CD14-positive monocyte (primary cell): ENCODE data around the gene GALNT15. TPM values are rescaled to one million over a fixed set of nuclear protein-coding genes. Genes with fewer than 3 reads are reported as not detected.

Experiments
- DNase-seq, 3 donors: peaks; one replicate each; pipeline ENCODE4 v3.0.0-alpha.2; 2011 to 2022
- H2AFZ ChIP-seq: 2 replicates; pipeline ENCODE4 v1.6.0; 2012; ENCODE audit warnings: mild to moderate bottlenecking, low read depth, low read length, inconsistent platforms; ENCODE audit not compliant: insufficient read depth, poor library complexity, severe bottlenecking
- H3K27ac ChIP-seq, 2 donors: 1 replicate in 1 of 2; 2 replicates in 1 of 2; pipeline ENCODE4 v1.5.1; 2012 to 2013; ENCODE audit warnings: low read length in 2 of 2, control low read depth in 1 of 2, inconsistent platforms in 1 of 2, low read depth in 1 of 2, mild to moderate bottlenecking in 1 of 2
- H3K27me3 ChIP-seq, 2 donors: one replicate each; pipeline versions ENCODE4 v1.6.0 to v1.6.1; 2011 to 2013; ENCODE audit warnings: low read length in 2 of 2; ENCODE audit not compliant: control insufficient read depth in 2 of 2, insufficient read depth in 2 of 2
- H3K36me3 ChIP-seq, 2 donors: replicated peaks in 1 of 2; 1 replicate in 1 of 2; 2 replicates in 1 of 2; pipeline versions ENCODE4 v1.5.1 to v1.6.1; 2012 to 2013; ENCODE audit warnings: low read length in 2 of 2, control low read depth in 1 of 2, inconsistent platforms in 1 of 2, mild to moderate bottlenecking in 1 of 2; ENCODE audit not compliant: insufficient read depth in 2 of 2, control insufficient read depth in 1 of 2
- H3K4me1 ChIP-seq, 2 donors: 1 replicate in 1 of 2; 2 replicates in 1 of 2; pipeline versions ENCODE4 v1.5.1 to v1.6.1; 2012 to 2013; ENCODE audit warnings: low read length in 2 of 2, control low read depth in 1 of 2, inconsistent platforms in 1 of 2, mild to moderate bottlenecking in 1 of 2, moderate library complexity in 1 of 2; ENCODE audit not compliant: insufficient read depth in 2 of 2, control insufficient read depth in 1 of 2
- H3K4me2 ChIP-seq: replicated peaks from 2 replicates; pipeline ENCODE3; 2012; ENCODE audit warnings: low read length, moderate library complexity, mild to moderate bottlenecking; ENCODE audit not compliant: poor library complexity, severe bottlenecking; ENCODE audit errors: extremely low read depth
- H3K4me3 ChIP-seq, 3 experiments: fragments of 200-600 bp in 1 of 3; sonication (generic) in 1 of 3; replicated peaks in 1 of 3; 1 replicate in 2 of 3; 2 replicates in 1 of 3; pipeline ENCODE4 v1.5.1; 2011 to 2013; ENCODE audit warnings: low read length in 3 of 3, mild to moderate bottlenecking in 3 of 3, control low read depth in 2 of 3, low read depth in 2 of 3, inconsistent platforms in 1 of 3, moderate library complexity in 1 of 3
- H3K79me2 ChIP-seq: 2 replicates; pipeline ENCODE4 v1.6.0; 2012; ENCODE audit warnings: mild to moderate bottlenecking, control low read depth, inconsistent platforms, low read length, moderate library complexity; ENCODE audit not compliant: insufficient read depth
- H3K9ac ChIP-seq: 2 replicates; pipeline ENCODE4 v1.6.0; 2017; ENCODE audit warnings: low read length, mild to moderate bottlenecking; ENCODE audit not compliant: insufficient read depth, poor library complexity, severe bottlenecking
- H3K9me3 ChIP-seq, 2 donors: replicated peaks in 1 of 2; 1 replicate in 1 of 2; 2 replicates in 1 of 2; pipeline versions ENCODE4 v1.5.1 to v1.6.1; 2012 to 2013; ENCODE audit warnings: low read length in 2 of 2, control low read depth in 1 of 2; ENCODE audit not compliant: control insufficient read depth in 1 of 2, insufficient read depth in 1 of 2
- H4K20me1 ChIP-seq: 2 replicates; pipeline ENCODE4 v1.6.0; 2012; ENCODE audit warnings: mild to moderate bottlenecking, low read length, control low read depth, moderate library complexity; ENCODE audit not compliant: insufficient read depth
- H3K27ac Mint-ChIP-seq, 7 donors: one replicate each; pipeline ENCODE4 v1.8.0; 2020; ENCODE audit warnings: mild to moderate bottlenecking in 7 of 7, mixed read lengths in 7 of 7, moderate library complexity in 6 of 7, inconsistent platforms in 2 of 7
- H3K27me3 Mint-ChIP-seq, 3 donors: one replicate each; pipeline ENCODE4 v1.8.0; 2021 to 2022; ENCODE audit warnings: low read depth in 3 of 3, mild to moderate bottlenecking in 3 of 3, mixed read lengths in 3 of 3, moderate library complexity in 3 of 3, inconsistent platforms in 1 of 3
- H3K36me3 Mint-ChIP-seq, 2 donors: one replicate each; pipeline ENCODE4 v1.8.0; 2020; ENCODE audit warnings: mixed read lengths in 2 of 2, inconsistent platforms in 1 of 2, mild to moderate bottlenecking in 1 of 2
- H3K4me1 Mint-ChIP-seq: one replicate; pipeline ENCODE4 v1.8.0; 2020; ENCODE audit warnings: mild to moderate bottlenecking, mixed read lengths
- H3K4me3 Mint-ChIP-seq, 2 donors: one replicate each; pipeline ENCODE4 v1.8.0; 2020; ENCODE audit warnings: mild to moderate bottlenecking in 2 of 2, mixed read lengths in 2 of 2, moderate library complexity in 1 of 2
- H3K9me3 Mint-ChIP-seq, 7 donors: one replicate each; pipeline ENCODE4 v1.8.0; 2020 to 2022; ENCODE audit warnings: mixed read lengths in 7 of 7, mild to moderate bottlenecking in 6 of 7, moderate library complexity in 6 of 7, inconsistent platforms in 2 of 7
- CTCF ChIP-seq: fragments of 200-600 bp; IDR thresholded peaks from one replicate; pipeline ENCODE4 v1.8.0; 2022; ENCODE audit warnings: antibody characterized with exemption, mild to moderate bottlenecking
- WGBS: methylation state at CpG from one replicate; pipeline ENCODE4 v1.1.5; 2013; ENCODE audit warnings: missing lambda C conversion rate; ENCODE audit not compliant: insufficient coverage; 5-methylcytosine and 5-hydroxymethylcytosine counted together
- intact Hi-C, 2 donors: fragments of 100-400 bp; cut with micrococcal nuclease; formaldehyde crosslinking; loops; one replicate each; pipeline versions ENCODE4 v1.15.0 to v1.15.1; 2023
- polyA plus RNA-seq, 3 donors: library from polyadenylated mRNA; depleted of rRNA in 1 of 3; unstranded in 2 of 3; stranded (reverse) in 1 of 3; fragments of 300-500 nt in 2 of 3; fragments of >200 nt in 1 of 3; fragmentation: Illumina TruSeq in 2 of 3; gene quantifications; 1 replicate in 2 of 3; 2 replicates in 1 of 3; pipeline ENCODE4 v1.2.3, GENCODE V29; 2012 to 2021

GALNT15 gene
- polyA plus RNA-seq, 3 donors = not detected

- H3K27me3 Mint-ChIP-seq = no peaks in the 10 kb centered on the region
- Histone ChIP-seq H3K9ac (no peak overlapping the region), H3K4me2 (no peak overlapping the region), H3K4me3 (no peak overlapping the region), H3K27ac (no peak overlapping the region), H4K20me1 (no peaks in the 10 kb centered on the region), H2AFZ (no peak overlapping the region), H3K9me3 (no peaks in the 10 kb centered on the region), H3K79me2 (no peaks in the 10 kb centered on the region), H3K4me1 (peaks cover 19% of the 10 kb centered on the region in 2 donors), H3K36me3 (peaks cover 6 to 22% of the 10 kb centered on the region in 2 donors), H3K27me3 (no peaks in the 10 kb centered on the region)
- no peak overlapping the region for H3K27ac Mint-ChIP-seq
- TF ChIP-seq CTCF = no peak
- H3K4me3 Mint-ChIP-seq = no peak overlapping the region
- 64% methylated on average over 5 of the region's 5 CpGs for WGBS
- intact Hi-C loops = loop anchor here in 1 of 2 donors (5.0 kb wide), 1 partner anchor 73 kb away; no protein-coding TSS in a partner anchor
- peaks cover 35% of the 10 kb centered on the region for H3K4me1 Mint-ChIP-seq
- no peak for DNase-seq
- peaks cover 14% of the 10 kb centered on the region in 2 donors for H3K36me3 Mint-ChIP-seq
- no peaks in the 10 kb centered on the region for H3K9me3 Mint-ChIP-seq
These were observed 80.4 kb downstream of the GALNT15 start for GRCh38 chr3:16254916-16255315.

GRCh38 chr3:16255326-16255725 is 80.8 kb downstream of the GALNT15 start:
- intact Hi-C loops = no loop called here
- peaks cover 17 to 18% of the 10 kb centered on the region in 2 donors for H3K36me3 Mint-ChIP-seq
- no peaks in the 10 kb centered on the region for H3K9me3 Mint-ChIP-seq
- peaks cover 19% of the 10 kb centered on the region in 2 donors for H3K4me1 ChIP-seq
- no peak for TF ChIP-seq CTCF
- no peak overlapping the region for H3K27ac ChIP-seq
- no CpG with 5 or more reads among the region's 3 CpGs for WGBS
- no peak for DNase-seq
- peaks cover 10 to 26% of the 10 kb centered on the region in 2 donors for H3K36me3 ChIP-seq
- H4K20me1 ChIP-seq = no peaks in the 10 kb centered on the region
- no peaks in the 10 kb centered on the region for H3K27me3 ChIP-seq
- H3K4me2 ChIP-seq = no peak overlapping the region
- no peaks in the 10 kb centered on the region for H3K27me3 Mint-ChIP-seq
- H2AFZ ChIP-seq = no peak overlapping the region
- H3K4me3 Mint-ChIP-seq = no peak overlapping the region
- H3K27ac Mint-ChIP-seq = no peak overlapping the region
- no peak overlapping the region for H3K9ac ChIP-seq
- no peak overlapping the region for H3K4me3 ChIP-seq
- H3K9me3 ChIP-seq = no peaks in the 10 kb centered on the region
- H3K4me1 Mint-ChIP-seq = peaks cover 37% of the 10 kb centered on the region
- H3K79me2 ChIP-seq = no peaks in the 10 kb centered on the region
